GM10248 (cell line): ENCODE measurements around the gene YBEY.
"Not testable (repeated sequence)": the region's sequence is repeated elsewhere in the genome, so short reads cannot be mapped to it uniquely, and the experiment has no call there.

Source experiments
- CTCF ChIA-PET: fragments of 300-600 bp; sonication (Branson Sonifier 250); formaldehyde crosslinking; extraction: SDS; loops from one replicate; lab custom pipeline; 2021; ENCODE audit warnings: antibody characterized with exemption; lab: Yijun Ruan, JAX
- POLR2A ChIA-PET: fragments of 350-650 bp; sonication (Branson Sonifier 250); formaldehyde crosslinking; extraction: SDS; loops from one replicate; lab custom pipeline; 2020; ENCODE audit warnings: antibody characterized with exemption; lab: Yijun Ruan, JAX
- DNase-seq: peaks from one replicate; pipeline ENCODE4 v3.0.0; 2012; ENCODE audit errors: extremely low spot score
- TF ChIP-seq, protein P1 (sequence below): IDR thresholded peaks from 2 replicates; pipeline ENCODE4 v1.5.1; 2012; ENCODE audit warnings: mild to moderate bottlenecking, low read depth; ENCODE audit errors: extremely low read depth, missing control alignments, control extremely low read depth

YBEY gene

DNA sequence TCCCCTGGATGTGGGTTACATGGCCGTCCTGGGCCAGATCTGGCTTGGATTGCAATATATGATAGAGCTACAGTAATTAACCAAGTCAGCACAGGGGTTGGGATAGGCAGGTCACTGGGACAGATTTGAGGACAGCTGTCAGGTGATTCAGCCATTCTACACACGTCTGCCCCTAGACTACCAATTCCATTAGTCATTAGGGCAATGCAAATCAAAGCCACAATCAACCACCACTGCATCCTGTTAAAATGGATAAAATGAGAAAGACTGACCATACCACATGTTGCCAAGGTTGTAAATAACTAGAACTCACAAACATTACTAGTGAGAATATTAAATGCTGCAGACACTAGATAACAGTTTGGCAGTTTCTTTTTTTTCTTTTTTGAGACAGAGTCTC is 21.5 kb downstream of the YBEY start:
- ChIA-PET CTCF (no interaction called here), POLR2A (no interaction called here)

GRCh38 chr21:46308431-46308830 is 22.3 kb downstream of the YBEY start:
- POLR2A ChIA-PET = no interaction called here
- CTCF ChIA-PET = no interaction called here
- no peak for DNase-seq
- TF ChIP-seq, protein P1, sequence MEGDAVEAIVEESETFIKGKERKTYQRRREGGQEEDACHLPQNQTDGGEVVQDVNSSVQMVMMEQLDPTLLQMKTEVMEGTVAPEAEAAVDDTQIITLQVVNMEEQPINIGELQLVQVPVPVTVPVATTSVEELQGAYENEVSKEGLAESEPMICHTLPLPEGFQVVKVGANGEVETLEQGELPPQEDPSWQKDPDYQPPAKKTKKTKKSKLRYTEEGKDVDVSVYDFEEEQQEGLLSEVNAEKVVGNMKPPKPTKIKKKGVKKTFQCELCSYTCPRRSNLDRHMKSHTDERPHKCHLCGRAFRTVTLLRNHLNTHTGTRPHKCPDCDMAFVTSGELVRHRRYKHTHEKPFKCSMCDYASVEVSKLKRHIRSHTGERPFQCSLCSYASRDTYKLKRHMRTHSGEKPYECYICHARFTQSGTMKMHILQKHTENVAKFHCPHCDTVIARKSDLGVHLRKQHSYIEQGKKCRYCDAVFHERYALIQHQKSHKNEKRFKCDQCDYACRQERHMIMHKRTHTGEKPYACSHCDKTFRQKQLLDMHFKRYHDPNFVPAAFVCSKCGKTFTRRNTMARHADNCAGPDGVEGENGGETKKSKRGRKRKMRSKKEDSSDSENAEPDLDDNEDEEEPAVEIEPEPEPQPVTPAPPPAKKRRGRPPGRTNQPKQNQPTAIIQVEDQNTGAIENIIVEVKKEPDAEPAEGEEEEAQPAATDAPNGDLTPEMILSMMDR = no peak

More for the DNA sequence above, 21.5 kb downstream of the YBEY start:
- no peak for DNase-seq
- TF ChIP-seq, protein P1 = no peak

GRCh38 chr21:46310260-46310659 is 24.1 kb downstream of the YBEY start:
- CTCF ChIA-PET = interaction anchor here (1.2 to 1.7 kb wide), 2 partner anchors 10 to 157 kb away, joined by 3 to 7 read pairs; no protein-coding TSS in a partner anchor
- POLR2A ChIA-PET, DNase-seq: not testable (repeated sequence)

DNA sequence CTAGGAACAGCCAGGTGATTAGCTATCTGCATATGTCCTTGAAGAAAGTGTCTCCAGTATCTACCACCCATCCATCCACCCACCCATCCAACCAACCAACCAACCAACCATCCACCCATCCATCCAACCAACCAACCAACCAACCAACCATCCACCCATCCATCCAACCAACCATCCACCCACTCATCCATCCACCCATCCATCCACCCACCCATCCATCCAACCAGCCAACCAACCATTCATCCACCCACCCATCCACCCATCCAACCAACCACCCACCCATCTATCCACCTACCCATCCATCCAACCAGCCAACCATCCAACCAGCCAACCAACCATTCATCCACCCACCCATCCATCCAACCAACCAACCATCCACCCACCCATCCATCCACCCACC is 25.4 kb downstream of the YBEY start:
- DNase-seq = no peak
- CTCF ChIA-PET = no interaction called here
- TF ChIP-seq, protein P1 = no peak
- POLR2A ChIA-PET = no interaction called here

DNA sequence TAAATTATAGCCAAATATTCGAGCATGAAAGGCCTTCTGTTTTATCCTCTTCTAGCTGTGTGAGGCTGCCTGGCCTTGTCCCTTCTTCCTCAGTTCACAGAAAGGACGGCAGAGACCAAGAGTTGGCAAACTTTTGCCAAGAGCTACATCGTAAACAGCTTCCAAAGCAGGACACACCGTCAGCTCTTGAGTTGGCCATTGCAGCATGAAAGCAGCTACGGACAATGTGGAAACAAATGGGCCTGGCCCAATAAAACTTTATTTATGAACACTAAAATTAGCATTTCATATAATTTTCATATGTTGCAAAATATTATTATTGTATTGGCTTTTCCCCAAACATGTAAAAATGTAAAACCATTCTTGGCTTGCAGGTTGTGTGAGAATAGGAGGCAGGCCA is 26.8 kb downstream of the YBEY start:
- ChIA-PET CTCF (no interaction called here), POLR2A (no interaction called here)
- TF ChIP-seq, protein P1 = no peak

GRCh38 chr21:46314441-46315020 is 28.4 kb downstream of the YBEY start:
- TF ChIP-seq, protein P1 = no peak
- CTCF ChIA-PET = no interaction called here

More for the DNA sequence above, 26.8 kb downstream of the YBEY start:
- DNase-seq = no peak

GRCh38 chr21:46316708-46317324 is 30.7 kb downstream of the YBEY start:
- ChIA-PET CTCF (no interaction called here), POLR2A (no interaction called here)

More at GRCh38 chr21:46314441-46315020, 28.4 kb downstream of the YBEY start:
- DNase-seq = no peak
- POLR2A ChIA-PET = interaction anchor here (0.6 kb wide), 1 partner anchor 158 kb away, joined by 3 read pairs; no protein-coding TSS in a partner anchor

More at GRCh38 chr21:46316708-46317324, 30.7 kb downstream of the YBEY start:
- TF ChIP-seq, protein P1 = no peak
- no peak for DNase-seq
